Immature natural killer cell (primary cell): ENCODE data around the gene SLC47A2. TPM values are rescaled to one million over a fixed set of nuclear protein-coding genes. Genes with fewer than 3 reads are reported as not detected.
"Not testable (repeated sequence)": the region's sequence is repeated elsewhere in the genome, so short reads cannot be mapped to it uniquely, and the experiment has no call there.

Experiments used
- DNase-seq, 3 donors: peaks; one replicate each; pipeline ENCODE4 v3.0.0; 2022; ENCODE audit warnings: mixed read lengths in 1 of 3
- H3K27ac Mint-ChIP-seq, 6 donors: one replicate each; pipeline ENCODE4 v1.8.0; 2020; ENCODE audit warnings: mixed read lengths in 6 of 6, mild to moderate bottlenecking in 5 of 6, inconsistent platforms in 4 of 6, moderate library complexity in 3 of 6
- H3K27me3 Mint-ChIP-seq, 3 donors: one replicate each; pipeline ENCODE4 v1.8.0; 2020 to 2021; ENCODE audit warnings: low read depth in 3 of 3, mild to moderate bottlenecking in 3 of 3, mixed read lengths in 3 of 3, moderate library complexity in 3 of 3, inconsistent platforms in 1 of 3
- H3K36me3 Mint-ChIP-seq, 3 donors: one replicate each; pipeline ENCODE4 v1.8.0; 2020; ENCODE audit warnings: mixed read lengths in 3 of 3, inconsistent platforms in 2 of 3, mild to moderate bottlenecking in 2 of 3
- H3K4me1 Mint-ChIP-seq, 2 donors: one replicate each; pipeline ENCODE4 v1.8.0; 2020; ENCODE audit warnings: inconsistent platforms in 2 of 2, mild to moderate bottlenecking in 2 of 2, mixed read lengths in 2 of 2, moderate library complexity in 1 of 2
- H3K4me3 Mint-ChIP-seq, 5 donors: one replicate each; pipeline ENCODE4 v1.8.0; 2020; ENCODE audit warnings: mild to moderate bottlenecking in 5 of 5, mixed read lengths in 5 of 5, inconsistent platforms in 3 of 5, moderate library complexity in 3 of 5
- H3K9me3 Mint-ChIP-seq, 6 donors: one replicate each; pipeline ENCODE4 v1.8.0; 2020; ENCODE audit warnings: mild to moderate bottlenecking in 6 of 6, mixed read lengths in 6 of 6, inconsistent platforms in 4 of 6, moderate library complexity in 3 of 6
- polyA plus RNA-seq, 3 donors: library from polyadenylated mRNA; unstranded; fragments of 300-500 nt; fragmentation: Illumina TruSeq; gene quantifications; one replicate each; pipeline ENCODE4 v1.2.3, GENCODE V29; 2021

The SLC47A2 gene
- polyA plus RNA-seq, 3 donors from 2014 or later: not detected

DNA sequence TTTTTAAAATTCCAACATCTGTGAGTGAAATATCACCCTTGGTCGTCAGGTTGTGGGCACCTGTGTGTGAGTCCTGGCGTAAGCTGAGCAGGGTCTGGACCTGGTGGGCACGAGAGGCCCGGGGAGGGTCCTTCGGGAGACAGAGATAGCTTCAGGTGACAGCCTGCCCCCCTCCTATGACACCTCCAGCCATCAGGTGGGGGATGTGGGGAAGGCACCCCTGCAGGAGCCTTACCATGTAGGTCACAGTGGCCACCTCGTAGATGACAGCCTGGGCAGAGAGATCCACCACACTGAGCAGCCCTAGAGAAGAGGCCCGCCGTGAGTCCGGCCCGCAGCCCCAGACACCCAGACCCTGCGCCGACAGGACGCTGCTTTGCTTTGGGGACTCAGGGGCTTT is 11.2 kb downstream of the SLC47A2 start:
- no peak overlapping the region for H3K4me3 Mint-ChIP-seq
- no peaks in the 10 kb centered on the region for H3K9me3 Mint-ChIP-seq
- H3K27ac Mint-ChIP-seq: no peak overlapping the region
- H3K36me3 Mint-ChIP-seq: peaks cover 0 to 3% (median 0%) of the 10 kb centered on the region in 3 donors
- H3K27me3 Mint-ChIP-seq: peaks cover 0 to 2% (median 0%) of the 10 kb centered on the region in 3 donors
- DNase-seq: no peak
- H3K4me1 Mint-ChIP-seq: no peaks in the 10 kb centered on the region

DNA sequence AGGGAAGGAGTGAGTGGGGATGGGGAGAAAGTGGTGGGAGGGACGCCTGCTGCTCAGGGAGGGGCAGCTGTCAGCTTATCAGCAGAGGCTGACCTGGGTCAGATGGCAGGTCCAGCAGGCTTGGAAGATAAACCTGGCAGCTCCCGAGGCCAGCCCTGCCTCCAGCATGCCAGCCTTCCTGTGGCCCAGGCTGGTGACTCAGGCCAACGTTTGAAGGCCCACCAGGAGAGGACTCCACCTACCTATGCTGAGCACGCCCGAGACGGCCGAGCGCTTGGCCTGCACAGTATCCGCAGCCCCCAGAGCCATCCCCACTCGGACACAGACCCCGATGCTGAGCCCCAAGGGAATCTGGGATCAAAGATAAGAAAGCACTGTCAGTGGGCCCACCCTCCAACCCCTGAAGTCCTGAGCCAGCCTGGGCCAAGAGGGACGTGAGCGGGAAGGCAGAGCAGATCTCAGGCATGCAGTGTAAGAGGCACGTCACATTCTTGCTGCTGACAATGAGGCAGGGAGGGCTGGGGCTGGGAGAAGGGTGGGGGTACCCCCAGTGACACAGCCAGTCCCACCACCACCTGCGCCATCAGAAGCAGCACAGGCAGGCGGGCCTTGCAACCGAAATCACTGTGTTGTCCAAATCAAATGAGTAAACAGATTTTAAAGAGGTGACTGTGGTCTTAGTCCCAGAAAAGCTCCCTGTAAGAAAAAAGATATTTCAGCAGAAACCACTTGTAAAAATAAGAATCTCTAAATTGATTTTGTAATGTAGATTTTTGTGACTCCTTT is 12.4 kb downstream of the SLC47A2 start:
- Mint-ChIP-seq H3K4me3 (no peak overlapping the region), H3K36me3 (peaks cover 0 to 3% (median 0%) of the 10 kb centered on the region in 3 donors), H3K4me1 (no peaks in the 10 kb centered on the region), H3K9me3 (no peaks in the 10 kb centered on the region), H3K27me3 (peaks cover 0 to 2% (median 0%) of the 10 kb centered on the region in 3 donors), H3K27ac (no peak overlapping the region)
- no peak for DNase-seq

DNA sequence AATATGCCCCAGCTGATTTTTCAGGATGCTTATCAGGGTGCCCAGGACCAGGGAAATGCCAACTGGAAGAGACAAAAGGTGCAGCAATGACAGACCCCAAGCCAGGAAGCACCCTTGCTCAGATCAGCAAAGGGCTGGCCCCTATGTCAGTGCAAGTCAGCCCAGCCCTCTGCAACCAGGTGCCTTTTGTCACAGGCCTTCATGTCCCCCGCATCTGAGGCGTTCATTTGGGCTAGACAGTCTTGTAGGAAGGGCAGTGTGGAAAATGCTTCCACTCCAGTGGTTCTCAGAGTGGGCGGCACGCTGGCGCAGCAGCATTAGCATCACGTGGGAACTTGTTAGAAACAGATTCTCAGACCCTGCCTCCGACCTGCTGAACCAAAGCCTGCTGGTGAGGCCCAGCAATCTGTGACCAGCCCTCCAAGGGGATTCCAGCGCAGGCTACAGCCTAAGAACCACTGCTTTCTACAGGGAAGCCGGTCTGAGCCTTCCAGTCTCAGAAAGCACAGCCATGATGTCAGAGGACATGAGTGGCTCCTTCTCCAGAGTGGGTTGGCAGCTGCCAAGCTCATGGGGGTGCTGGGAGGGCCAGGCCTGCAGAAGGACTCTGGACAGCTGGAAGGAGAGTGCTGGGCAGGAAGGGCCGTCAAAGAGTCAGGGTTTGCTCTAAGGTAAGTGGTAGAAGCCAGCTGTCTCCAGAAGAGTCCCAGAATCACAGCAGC is 13.1 kb downstream of the SLC47A2 start:
- Mint-ChIP-seq H3K4me1 (no peaks in the 10 kb centered on the region), H3K36me3 (peaks cover 0 to 3% (median 0%) of the 10 kb centered on the region in 3 donors), H3K27me3 (peaks cover 0 to 2% (median 0%) of the 10 kb centered on the region in 3 donors), H3K27ac (peak overlapping the region in 1 of 6 donors; percentile 17), H3K4me3 (no peak overlapping the region), H3K9me3 (no peaks in the 10 kb centered on the region)
- DNase-seq: no peak

GRCh38 chr17:19702217-19702641 is 14.2 kb downstream of the SLC47A2 start:
- DNase-seq: no peak
- H3K4me3 Mint-ChIP-seq: no peak overlapping the region
- H3K27me3 Mint-ChIP-seq: peaks cover 0 to 2% (median 0%) of the 10 kb centered on the region in 3 donors
- H3K36me3 Mint-ChIP-seq: peaks cover 0 to 3% (median 0%) of the 10 kb centered on the region in 3 donors
- peak overlapping the region in 1 of 6 donors; percentile 30 for H3K27ac Mint-ChIP-seq
- no peaks in the 10 kb centered on the region for H3K9me3 Mint-ChIP-seq
- H3K4me1 Mint-ChIP-seq: no peaks in the 10 kb centered on the region

DNA sequence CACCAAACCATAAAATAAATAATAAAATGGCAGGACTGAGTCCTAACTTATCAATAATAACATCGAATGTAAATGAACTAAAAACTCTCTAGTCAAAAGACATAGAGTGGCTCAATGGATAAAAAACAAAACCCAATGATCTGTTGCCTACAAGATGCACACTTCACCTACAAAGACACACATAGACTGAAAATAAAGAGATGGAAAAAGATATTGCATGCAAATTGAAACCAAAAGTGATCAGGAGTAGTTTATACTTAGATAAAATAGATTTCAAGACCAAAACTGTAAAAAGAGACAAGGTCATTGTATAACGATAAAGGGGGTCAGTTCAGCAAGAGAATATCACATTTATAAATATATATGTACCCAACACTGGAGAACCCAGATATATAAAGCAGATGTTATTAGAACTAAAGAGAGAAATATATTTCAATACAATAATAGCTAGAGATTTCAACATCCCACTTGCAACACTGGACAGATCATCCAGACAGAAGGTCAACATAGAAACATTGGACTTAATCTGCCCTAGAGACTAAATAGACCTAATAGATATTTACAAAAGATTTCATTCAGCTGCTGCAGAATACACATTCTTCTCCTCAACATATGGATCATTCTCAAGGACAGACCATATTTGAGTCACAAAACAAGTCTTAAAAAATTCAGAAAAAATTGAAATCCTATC is 29.8 kb downstream of the SLC47A2 start:
- Mint-ChIP-seq H3K9me3 (no peaks in the 10 kb centered on the region), H3K27ac (no peak overlapping the region), H3K4me3 (no peak overlapping the region), H3K27me3 (peaks cover 1 to 4% (median 1%) of the 10 kb centered on the region in 3 donors), H3K4me1 (no peaks in the 10 kb centered on the region), H3K36me3 (peaks cover 9 to 13% (median 9%) of the 10 kb centered on the region in 3 donors)
- DNase-seq: no peak

DNA sequence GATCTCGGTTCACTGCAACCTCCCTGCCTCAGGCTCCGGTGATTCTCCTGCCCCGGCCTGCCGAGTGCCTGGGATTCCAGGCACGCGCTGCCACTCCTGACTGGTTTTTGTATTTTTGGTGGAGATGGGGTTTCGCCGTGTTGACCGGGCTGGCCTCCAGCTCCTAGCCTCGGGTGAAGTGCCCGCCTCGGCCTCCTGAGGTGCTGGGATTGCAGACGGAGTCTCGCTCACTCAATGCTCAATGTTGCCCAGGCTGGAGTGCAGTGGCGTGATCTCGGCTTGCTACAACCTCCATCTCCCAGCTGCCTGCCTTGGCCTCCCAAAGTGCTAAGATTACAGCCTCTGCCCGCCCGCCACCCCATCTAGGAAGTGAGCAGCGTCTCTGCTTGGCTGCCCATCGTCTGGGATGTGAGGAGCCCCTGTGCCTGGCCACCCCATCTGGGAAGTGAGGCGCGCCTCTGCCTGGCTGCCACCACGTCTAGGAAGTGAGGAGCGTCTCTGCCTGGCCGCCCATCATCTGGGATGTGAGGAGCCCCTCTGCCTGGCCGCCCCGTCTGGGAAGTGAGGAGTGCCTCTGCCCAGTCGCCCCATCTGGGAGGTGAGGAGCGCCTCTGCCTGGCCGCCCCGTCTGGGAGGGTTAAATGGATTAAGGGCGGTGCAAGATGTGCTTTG is 31.3 kb downstream of the SLC47A2 start:
- not testable (repeated sequence) for H3K9me3 Mint-ChIP-seq, H3K4me1 Mint-ChIP-seq, H3K36me3 Mint-ChIP-seq, H3K27ac Mint-ChIP-seq, H3K4me3 Mint-ChIP-seq, H3K27me3 Mint-ChIP-seq, DNase-seq

DNA sequence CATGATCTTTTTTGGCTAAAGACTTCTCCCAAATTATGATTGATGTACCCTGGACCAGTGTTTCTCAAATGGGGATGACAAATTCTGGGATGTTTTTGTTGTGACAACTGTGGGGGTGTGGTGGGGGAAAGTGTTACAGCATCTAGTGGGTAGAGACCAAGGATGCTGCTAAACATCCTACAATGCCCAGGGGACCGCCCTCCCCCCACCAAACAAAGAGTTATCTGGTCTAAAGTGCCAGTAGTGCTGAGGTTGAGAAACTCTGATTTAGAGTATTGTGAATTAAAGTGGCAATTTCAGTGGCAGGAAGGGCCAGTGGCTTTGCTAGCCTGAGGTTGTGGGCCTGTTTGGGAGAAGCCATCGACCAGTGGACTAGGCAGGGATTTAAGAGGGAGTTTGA is 33.3 kb downstream of the SLC47A2 start:
- Mint-ChIP-seq H3K9me3 (no peaks in the 10 kb centered on the region), H3K36me3 (peaks cover 9 to 17% (median 10%) of the 10 kb centered on the region in 3 donors), H3K27me3 (peaks cover 1 to 2% (median 1%) of the 10 kb centered on the region in 3 donors), H3K27ac (no peak overlapping the region), H3K4me3 (no peak overlapping the region), H3K4me1 (no peaks in the 10 kb centered on the region)
- no peak for DNase-seq

- no peaks in the 10 kb centered on the region for H3K4me1 Mint-ChIP-seq
- no peaks in the 10 kb centered on the region for H3K27me3 Mint-ChIP-seq
- no peaks in the 10 kb centered on the region for H3K9me3 Mint-ChIP-seq
- no peak overlapping the region for H3K4me3 Mint-ChIP-seq
- peaks cover 7 to 17% (median 15%) of the 10 kb centered on the region in 3 donors for H3K36me3 Mint-ChIP-seq
- no peak overlapping the region for H3K27ac Mint-ChIP-seq
- no peak for DNase-seq
These were observed 37.6 kb downstream of the SLC47A2 start for GRCh38 chr17:19678581-19679453.

- Mint-ChIP-seq H3K4me1 (no peaks in the 10 kb centered on the region), H3K36me3 (peaks cover 7 to 20% (median 17%) of the 10 kb centered on the region in 3 donors)
These were observed 38.5 kb downstream of the SLC47A2 start for GRCh38 chr17:19677736-19678379.

GRCh38 chr17:19676896-19677295 is 39.5 kb downstream of the SLC47A2 start:
- DNase-seq: no peak
- Mint-ChIP-seq H3K27me3 (no peaks in the 10 kb centered on the region), H3K9me3 (no peaks in the 10 kb centered on the region), H3K27ac (no peak overlapping the region), H3K4me1 (no peaks in the 10 kb centered on the region), H3K4me3 (no peak overlapping the region), H3K36me3 (peaks cover 14 to 28% (median 24%) of the 10 kb centered on the region in 3 donors)

More at GRCh38 chr17:19677736-19678379, 38.5 kb downstream of the SLC47A2 start:
- H3K27ac Mint-ChIP-seq: no peak overlapping the region
- no peaks in the 10 kb centered on the region for H3K27me3 Mint-ChIP-seq
- DNase-seq: no peak
- H3K4me3 Mint-ChIP-seq: no peak overlapping the region
- no peaks in the 10 kb centered on the region for H3K9me3 Mint-ChIP-seq

GRCh38 chr17:19673623-19674022 is 42.8 kb downstream of the SLC47A2 start:
- Mint-ChIP-seq H3K4me1 (no peaks in the 10 kb centered on the region), H3K36me3 (peaks cover 18 to 29% (median 22%) of the 10 kb centered on the region in 3 donors)

GRCh38 chr17:19672009-19672750 is 44.2 kb downstream of the SLC47A2 start:
- no peak overlapping the region for H3K27ac Mint-ChIP-seq

More at GRCh38 chr17:19673623-19674022, 42.8 kb downstream of the SLC47A2 start:
- H3K27me3 Mint-ChIP-seq: peaks cover 0 to 2% (median 0%) of the 10 kb centered on the region in 3 donors
- no peak for DNase-seq
- H3K9me3 Mint-ChIP-seq: no peaks in the 10 kb centered on the region
- H3K4me3 Mint-ChIP-seq: no peak overlapping the region
- H3K27ac Mint-ChIP-seq: no peak overlapping the region

More at GRCh38 chr17:19672009-19672750, 44.2 kb downstream of the SLC47A2 start:
- DNase-seq: no peak
- H3K9me3 Mint-ChIP-seq: no peaks in the 10 kb centered on the region
- H3K4me1 Mint-ChIP-seq: no peaks in the 10 kb centered on the region
- no peak overlapping the region for H3K4me3 Mint-ChIP-seq
- H3K27me3 Mint-ChIP-seq: peaks cover 0 to 2% (median 0%) of the 10 kb centered on the region in 3 donors
- peaks cover 18 to 29% (median 22%) of the 10 kb centered on the region in 3 donors for H3K36me3 Mint-ChIP-seq
